Pancreas (tissue), 10 donors: Measurements from ENCODE around the gene ARHGEF26. TPM values are rescaled to one million over a fixed set of nuclear protein-coding genes. Genes with fewer than 3 reads are reported as not detected.
A peak's percentile ranks its signal among the peaks of the same experiment; 100 is the strongest.

Experiments used
- ATAC-seq, 4 donors: fragments of 200-7000 bp; cut with Tn5 transposase; one replicate each; pipeline versions ENCODE4 v1.8.0 to v1.9.1; 2020; ENCODE audit warnings: mild to moderate bottlenecking in 4 of 4, moderate library complexity in 4 of 4
- DNase-seq, 6 donors: peaks; one replicate each; pipeline ENCODE4 v3.0.0-alpha.2; 2020
- FAIRE-seq: peaks from 2 replicates; lab custom pipeline; 2012; peaks lifted over from hg19 to GRCh38; lab: Jason Lieb, UNC
- H3K27ac ChIP-seq, 4 donors: fragments of 200-600 bp; sonication (generic); 1 replicate in 3 of 4; 2 replicates in 1 of 4; pipeline versions ENCODE4 v1.5.0 to v1.8.0; 2020
- H3K27me3 ChIP-seq, 4 donors: fragments of 200-600 bp; one replicate each; pipeline ENCODE4 v1.8.0; 2021
- H3K36me3 ChIP-seq, 3 donors: fragments of 200-600 bp; sonication (generic) in 1 of 3; one replicate each; pipeline versions ENCODE4 v1.5.0 to v1.8.0; 2020 to 2021
- H3K4me1 ChIP-seq, 3 donors: fragments of 200-600 bp; one replicate each; pipeline ENCODE4 v1.8.0; 2021
- H3K4me3 ChIP-seq, 4 donors: fragments of 200-600 bp; sonication (generic) in 2 of 4; one replicate each; pipeline versions ENCODE4 v1.5.0 to v1.8.0; 2020 to 2021
- H3K9me3 ChIP-seq, 4 donors: fragments of 200-600 bp; one replicate each; pipeline ENCODE4 v1.8.0; 2021
- CTCF ChIP-seq, 4 donors: fragments of 200-600 bp; sonication (generic) in 3 of 4; IDR thresholded peaks; one replicate each; pipeline versions ENCODE4 v1.5.0 to v1.8.0; 2021; ENCODE audit warnings: antibody characterized with exemption in 4 of 4
- WGBS, 2 donors: extraction: QIAGEN DNeasy Blood & Tissue Kit; methylation state at CpG; one replicate each; pipeline ENCODE4 v1.1.7; 2013; 5-methylcytosine and 5-hydroxymethylcytosine counted together
- intact Hi-C, 3 donors: fragments of 100-400 bp; cut with DNase I; formaldehyde crosslinking; loops; one replicate each; pipeline versions ENCODE4 v1.11.1 to v1.14.2; 2022
- polyA plus RNA-seq, 2 donors: library from polyadenylated mRNA; stranded (reverse); fragments of 200-250 nt; gene quantifications; one replicate each; pipeline ENCODE4 v1.2.3, GENCODE V29; 2013
- total RNA-seq, 6 donors: library from RNA; stranded (reverse); fragmentation: NEBNext Ultra II Directional in 4 of 6; extraction: Animal tissue kit (Norgen Biotek cat#: 25700) in 4 of 6; gene quantifications; one replicate each; pipeline versions ENCODE4 v1.2.1 to v1.2.4, GENCODE V29; 2021 to 2023
- donor health status: healthy with polysubstance abuse.
- donor health status: DM: no; HTN: no; CAD: no; lungs with moderate emphysema.
- donor health status: DM: no; HTN: no; CAD: no.
- donor health status: control.
- donor health status: control.
- donor health status: Bipolar disorder and iron deficiency.
- donor health status: DM: yes; HTN: yes; CAD: no.
- donor health status: DM: no; HTN: no; CAD: no.
- donor health status: DM: no; HTN: no; CAD: no.
- donor health status: DM: yes; HTN: yes; CAD: no.

Gene ARHGEF26
- total and polyA plus RNA-seq, 8 donors, result 2.7 to 6.5 (median 4.9) TPM

GRCh38 chr3:154130540-154130939, 9.3 kb downstream of the ARHGEF26 start:
- H3K27me3 ChIP-seq, result no peaks in the 10 kb centered on the region
- no peak overlapping the region for H3K4me3 ChIP-seq
- no peak for TF ChIP-seq CTCF (IDR thresholded peaks at IDR 0.05)
- FAIRE-seq, result no peak
- 79 to 80% methylated on average over 3 of the region's 3 CpGs for WGBS, 2 donors
- no peak for ATAC-seq
- DNase-seq, result no peak
- H3K9me3 ChIP-seq, result no peaks in the 10 kb centered on the region
- peaks cover 3 to 12% (median 9%) of the 10 kb centered on the region in 3 donors for H3K4me1 ChIP-seq
- H3K27ac ChIP-seq, result no peak overlapping the region
- intact Hi-C loops, result no loop called here
- H3K36me3 ChIP-seq, result no peaks in the 10 kb centered on the region

GRCh38 chr3:154131830-154132229, 10.6 kb downstream of the ARHGEF26 start:
- H3K27ac ChIP-seq, result no peak overlapping the region
- WGBS, 2 donors, result 53 to 63% methylated on average over 1 of the region's 1 CpG
- no peak for DNase-seq
- intact Hi-C loops, result no loop called here
- no peaks in the 10 kb centered on the region for H3K36me3 ChIP-seq
- no peak for FAIRE-seq
- no peaks in the 10 kb centered on the region for H3K27me3 ChIP-seq
- no peaks in the 10 kb centered on the region for H3K9me3 ChIP-seq
- no peak for TF ChIP-seq CTCF (IDR thresholded peaks at IDR 0.05)
- no peak overlapping the region for H3K4me3 ChIP-seq
- peaks cover 10 to 15% (median 11%) of the 10 kb centered on the region in 3 donors for H3K4me1 ChIP-seq
- no peak for ATAC-seq

GRCh38 chr3:154132777-154133375, 11.7 kb downstream of the ARHGEF26 start:
- ATAC-seq (no peak), DNase-seq (no peak), FAIRE-seq (no peak)
- Histone ChIP-seq H3K27me3 (no peaks in the 10 kb centered on the region), H3K4me3 (no peak overlapping the region), H3K9me3 (no peaks in the 10 kb centered on the region), H3K4me1 (peaks cover 10 to 20% (median 15%) of the 10 kb centered on the region in 3 donors), H3K36me3 (no peaks in the 10 kb centered on the region), H3K27ac (no peak overlapping the region)
- intact Hi-C loops, result no loop called here
- WGBS, 2 donors, result 89 to 93% methylated on average over 6 of the region's 6 CpGs
- TF ChIP-seq CTCF (IDR thresholded peaks at IDR 0.05), result no peak

GRCh38 chr3:154135511-154136173, 14.5 kb downstream of the ARHGEF26 start:
- H3K27ac ChIP-seq, result peak overlapping the region in 2 of 4 donors; percentile 1 to 20

More at GRCh38 chr3:154135511-154136173, 14.5 kb downstream of the ARHGEF26 start:
- Histone ChIP-seq H3K36me3 (no peaks in the 10 kb centered on the region), H3K9me3 (no peaks in the 10 kb centered on the region), H3K4me3 (no peak overlapping the region), H3K4me1 (peaks cover 10 to 20% (median 15%) of the 10 kb centered on the region in 3 donors), H3K27me3 (no peaks in the 10 kb centered on the region)
- intact Hi-C loops, result no loop called here
- peak; percentile 43 for FAIRE-seq
- ATAC-seq, result peak; percentile 79 to 94 (median 89)
- WGBS, 2 donors, result 15 to 21% methylated on average over 5 of the region's 5 CpGs
- TF ChIP-seq CTCF (IDR thresholded peaks at IDR 0.05), result no peak
- DNase-seq, result peak in 2 of 6 donors; percentile 19 to 52
